Stimulated activated naive CD4-positive, alpha-beta T cell (primary cell): ENCODE data around the gene NDUFA8.
A peak's percentile ranks its signal among the peaks of the same experiment; 100 is the strongest.

Source experiments
- DNase-seq, 6 experiments: peaks; one replicate each; lab custom pipeline; 2025; lab: John Stamatoyannopoulos, UW

NDUFA8 gene

DNA sequence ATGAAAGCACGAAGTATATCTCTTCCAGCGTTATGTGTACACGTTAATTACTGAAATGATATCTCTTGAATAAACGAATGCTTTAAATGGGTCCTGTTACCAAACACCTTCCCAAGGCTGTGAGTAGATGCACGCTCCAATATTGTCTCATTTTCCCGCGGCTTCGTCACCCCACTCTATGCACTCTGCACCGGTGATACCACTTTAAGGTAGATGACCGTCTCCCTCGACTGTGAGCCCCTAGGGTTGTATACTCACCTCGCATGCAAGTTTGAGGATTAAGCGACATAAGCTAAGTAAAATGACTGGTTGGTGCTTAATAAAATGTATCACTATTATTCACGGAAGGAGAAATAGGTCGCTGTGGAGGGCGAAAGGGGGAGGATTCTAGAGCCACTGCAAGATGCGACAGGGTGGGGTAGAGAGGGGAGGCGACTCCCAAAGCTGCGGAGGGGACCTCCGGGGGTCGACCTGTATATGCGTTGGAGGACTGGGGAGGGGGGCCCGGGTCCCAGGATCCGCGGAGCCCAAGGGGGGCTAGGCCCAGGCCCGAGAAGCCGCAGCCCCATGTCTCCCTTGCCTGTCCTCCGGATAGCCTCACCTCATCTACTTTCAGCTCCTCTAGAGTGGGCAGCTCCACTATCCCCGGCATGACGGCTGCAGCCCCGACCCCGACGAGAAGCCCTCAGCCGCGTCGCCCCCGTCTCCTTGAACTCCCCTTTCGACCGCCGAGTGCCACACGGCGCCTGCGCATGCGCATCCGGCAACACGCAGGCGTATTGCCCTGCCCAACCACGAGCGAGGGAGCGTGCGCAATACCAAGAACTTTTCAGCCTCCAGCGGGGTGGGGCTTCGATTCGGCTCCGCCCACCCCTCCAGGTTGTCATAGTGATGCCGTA is at the start of gene NDUFA8, which contains the start of gene MORN5:
Gene NDUFA8, minus strand, starts transcription at position 754 of the 899 bp plus-strand sequence. Its CDS starts 102 bp downstream, at position 652.
Gene MORN5, plus strand, starts transcription at position 883 of the 899 bp plus-strand sequence. CDS start 65 bp downstream, outside the sequence.
- peak; percentile 92 to 96 (median 96) for DNase-seq

- no peak for DNase-seq
These were observed 47.5 kb upstream of the NDUFA8 start for GRCh38 chr9:122207096-122207495.

DNA sequence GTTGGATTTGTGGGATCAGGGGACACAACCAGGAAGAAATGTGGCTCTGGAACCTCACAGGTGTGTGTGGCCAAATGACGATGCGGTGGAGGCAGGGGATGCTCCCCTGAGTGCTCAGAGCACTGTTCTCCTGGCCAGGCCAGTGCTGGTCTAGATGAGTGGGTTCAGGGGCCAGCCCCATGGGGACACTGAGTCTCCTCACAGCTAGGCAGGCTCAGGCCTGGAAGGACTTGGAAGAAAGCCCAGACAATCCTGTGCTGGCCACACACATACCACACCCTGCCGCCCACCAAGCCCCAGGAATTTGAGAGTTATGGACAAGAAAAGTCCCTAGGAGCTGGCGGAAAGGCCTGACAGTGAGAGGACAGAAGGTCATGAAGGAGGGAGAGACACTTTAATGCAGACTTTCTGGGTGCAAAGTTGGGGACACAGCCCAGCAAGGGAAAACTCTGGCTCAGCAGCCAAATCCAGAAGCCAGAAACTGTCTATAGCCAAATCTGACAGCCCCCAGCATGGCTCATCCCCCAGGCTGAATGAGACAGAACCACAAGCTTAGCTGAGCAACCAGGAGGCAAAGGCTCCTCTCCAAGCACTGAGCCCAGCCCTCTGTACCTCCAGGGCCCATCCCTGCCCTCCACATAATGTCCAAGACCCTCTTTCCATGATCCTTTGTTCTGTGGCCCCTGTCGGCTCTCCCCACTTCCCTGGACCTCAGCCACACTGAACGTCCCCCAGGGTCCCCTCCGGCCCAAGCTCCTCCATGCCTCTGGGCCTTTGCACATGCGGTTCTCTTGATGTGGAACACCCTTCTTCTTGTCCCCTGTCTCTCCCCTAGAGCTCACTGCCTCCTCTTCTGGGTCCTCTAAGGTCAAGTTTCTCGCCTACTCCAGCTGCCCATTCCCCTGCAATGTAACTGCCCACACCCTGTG is 46.8 kb upstream of the NDUFA8 start:
- no peak for DNase-seq

DNA sequence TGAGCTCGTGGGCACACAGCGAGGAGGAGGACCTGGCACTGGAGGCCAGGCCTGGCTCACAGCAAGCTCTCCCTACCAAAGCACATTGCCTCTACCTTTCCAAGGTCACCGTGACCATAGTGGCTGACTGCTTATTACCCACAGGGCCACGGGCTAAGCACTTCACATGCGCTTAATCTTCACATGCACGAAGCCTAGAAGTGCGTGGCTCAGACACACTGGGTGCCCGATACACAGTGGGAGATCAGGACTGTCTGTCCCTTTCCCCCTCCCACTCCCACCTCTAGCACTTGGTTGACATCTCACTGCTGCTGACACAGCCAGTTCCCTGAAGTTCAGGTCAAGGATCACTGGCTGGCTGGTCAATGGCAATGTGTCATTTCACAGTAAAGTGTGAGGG is 45.6 kb upstream of the NDUFA8 start:
- no peak for DNase-seq

DNA sequence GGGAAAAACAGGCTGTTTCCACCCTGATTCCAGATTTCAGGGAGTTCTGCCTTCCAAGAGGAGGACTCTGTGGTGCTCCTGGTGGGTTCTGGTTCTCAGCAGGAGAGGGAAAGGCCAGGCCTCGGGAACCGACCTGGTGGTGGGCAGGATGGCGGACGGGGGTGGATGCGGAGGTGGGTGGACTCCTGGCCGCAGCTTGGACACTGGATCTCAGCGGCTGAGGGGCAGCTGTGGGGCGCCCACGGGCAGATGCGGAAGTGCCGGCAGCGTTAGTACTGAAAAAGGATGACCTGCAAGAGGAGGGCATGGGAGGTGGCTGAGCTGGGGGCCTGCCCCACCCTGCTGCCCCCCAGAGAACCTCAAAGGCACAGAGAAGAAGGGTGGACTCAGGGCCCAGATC is 44.9 kb upstream of the NDUFA8 start:
- DNase-seq, result no peak

DNA sequence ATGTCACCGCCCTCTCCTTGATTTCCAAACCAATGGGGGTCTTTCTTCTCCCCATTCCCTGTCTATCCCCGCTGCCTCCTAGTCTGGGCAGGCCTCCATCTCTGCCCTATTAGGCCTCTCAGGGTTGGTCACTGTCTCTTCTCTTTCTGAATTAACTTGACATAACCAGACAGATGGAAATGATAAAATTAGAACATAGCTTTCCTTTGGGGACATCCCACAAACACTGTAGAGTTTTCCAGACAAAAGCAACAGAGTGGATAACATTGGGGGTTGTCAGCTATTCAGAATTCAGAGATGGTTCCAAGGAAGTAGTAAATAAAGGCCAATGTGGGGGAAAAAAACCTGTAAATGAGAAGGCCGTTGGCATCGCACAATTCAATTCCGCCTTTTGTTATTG is 44.5 kb upstream of the NDUFA8 start:
- DNase-seq, result no peak

- no peak for DNase-seq
These were observed 42.5 kb upstream of the NDUFA8 start for GRCh38 chr9:122202111-122202510.

DNA sequence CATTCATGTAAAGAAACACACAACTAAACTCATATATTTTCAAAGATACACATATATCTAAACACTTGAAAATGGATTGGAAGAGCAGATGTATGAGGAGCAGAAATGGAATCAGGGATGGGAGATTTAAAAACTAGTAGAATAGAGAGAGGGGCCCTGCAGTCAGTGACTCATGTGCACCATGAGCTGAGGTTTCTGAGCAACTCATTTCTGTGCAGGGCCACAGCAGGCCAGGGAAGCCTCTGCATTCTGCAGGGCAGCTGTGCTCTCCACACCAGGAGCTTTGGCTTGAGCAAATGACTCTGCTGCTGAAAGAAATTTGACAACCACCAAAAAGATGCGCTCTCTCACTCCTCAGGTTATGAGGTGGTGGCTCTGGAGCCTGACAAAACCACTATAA is 42.1 kb upstream of the NDUFA8 start:
- DNase-seq, result no peak

DNA sequence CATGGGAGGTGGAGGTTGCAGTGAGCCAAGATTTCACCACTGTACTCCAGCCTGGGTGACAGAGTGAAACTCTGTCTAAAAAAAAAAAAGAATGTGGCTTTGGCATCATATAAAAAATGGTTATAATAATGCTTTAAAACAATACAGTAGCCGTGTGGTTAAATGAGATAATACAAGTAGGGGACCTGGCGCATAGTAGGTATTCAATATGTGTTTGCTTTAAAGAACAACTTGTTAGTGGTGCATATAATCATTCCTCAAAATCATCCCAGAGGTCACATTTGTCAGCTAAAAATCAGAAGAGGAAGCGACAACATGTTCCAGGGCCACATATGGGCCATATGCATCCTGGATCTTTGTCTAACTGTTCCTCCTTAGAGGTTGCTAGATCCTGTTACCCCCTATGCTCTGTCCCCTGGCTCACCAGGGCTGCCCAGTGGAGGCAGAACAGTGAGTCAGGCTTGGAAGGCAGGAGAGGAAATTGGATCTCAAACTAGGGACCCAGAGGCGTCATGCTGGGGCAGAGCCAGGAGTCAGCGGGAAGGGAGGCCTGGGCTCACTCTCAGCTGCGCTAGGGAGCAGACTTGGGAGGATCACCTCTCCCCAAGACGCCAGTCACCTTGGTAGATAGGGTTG is 41.5 kb upstream of the NDUFA8 start:
- no peak for DNase-seq

GRCh38 chr9:122197882-122198281 is 38.3 kb upstream of the NDUFA8 start:
- DNase-seq, result no peak

DNA sequence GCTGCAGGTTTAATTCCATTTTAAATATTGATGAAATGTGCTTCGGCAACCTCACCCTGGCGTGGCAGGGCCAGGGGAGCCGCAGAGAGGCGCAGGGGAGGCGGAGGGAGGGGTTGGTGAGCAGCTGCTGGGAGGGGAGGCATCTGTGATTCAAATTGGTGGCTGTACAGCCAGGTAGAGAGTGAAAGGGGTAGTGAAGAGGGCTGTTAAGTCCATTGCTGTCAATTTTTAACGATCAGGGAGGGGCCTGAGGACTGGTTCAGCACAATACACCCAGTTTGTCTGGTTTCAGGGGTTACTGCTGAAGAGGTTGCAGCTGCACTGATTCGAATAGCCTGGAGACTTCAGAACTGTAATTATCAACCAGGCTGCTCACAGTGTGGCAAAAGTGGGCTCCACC is 37.8 kb upstream of the NDUFA8 start:
- no peak for DNase-seq

DNA sequence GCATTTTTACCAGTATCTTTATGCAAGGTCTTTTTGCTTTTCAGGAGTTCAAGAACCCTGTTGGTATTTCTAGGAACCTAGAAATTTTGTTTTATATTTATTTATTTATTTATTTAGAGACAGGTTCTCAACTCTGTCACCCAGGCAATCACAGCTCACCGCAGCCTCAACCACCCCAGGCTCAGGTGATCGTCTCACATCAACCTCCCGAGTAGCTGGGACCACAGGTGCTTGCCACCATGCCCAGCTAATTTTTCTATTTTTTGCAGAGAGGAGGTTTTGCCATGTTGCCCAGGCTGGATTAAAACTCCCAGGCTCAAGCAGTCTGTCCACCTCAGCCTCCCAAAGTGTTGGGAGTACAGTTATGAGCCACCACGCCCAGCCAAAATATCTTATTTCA is 36.3 kb upstream of the NDUFA8 start:
- DNase-seq, result no peak

DNA sequence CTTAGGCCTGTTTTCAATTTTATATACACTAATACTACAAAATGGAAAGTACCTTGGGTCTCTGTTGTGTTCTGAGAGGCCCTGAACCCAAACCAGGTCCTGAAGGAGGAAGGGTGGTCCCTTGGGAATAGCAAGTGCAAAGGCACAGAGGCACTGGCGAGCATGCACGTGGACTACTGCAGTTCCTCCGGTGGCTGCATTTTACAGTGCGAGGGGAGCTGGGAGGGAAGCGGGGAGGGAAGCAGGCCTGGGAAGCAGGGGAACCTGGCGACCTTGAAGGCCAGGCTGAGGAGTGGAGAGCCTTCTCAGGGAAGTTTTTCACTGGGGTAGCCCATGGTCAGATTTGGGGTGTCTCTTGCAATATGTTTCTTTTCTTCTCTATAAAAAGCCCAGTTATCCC is 34.1 kb upstream of the NDUFA8 start:
- DNase-seq, result no peak

DNA sequence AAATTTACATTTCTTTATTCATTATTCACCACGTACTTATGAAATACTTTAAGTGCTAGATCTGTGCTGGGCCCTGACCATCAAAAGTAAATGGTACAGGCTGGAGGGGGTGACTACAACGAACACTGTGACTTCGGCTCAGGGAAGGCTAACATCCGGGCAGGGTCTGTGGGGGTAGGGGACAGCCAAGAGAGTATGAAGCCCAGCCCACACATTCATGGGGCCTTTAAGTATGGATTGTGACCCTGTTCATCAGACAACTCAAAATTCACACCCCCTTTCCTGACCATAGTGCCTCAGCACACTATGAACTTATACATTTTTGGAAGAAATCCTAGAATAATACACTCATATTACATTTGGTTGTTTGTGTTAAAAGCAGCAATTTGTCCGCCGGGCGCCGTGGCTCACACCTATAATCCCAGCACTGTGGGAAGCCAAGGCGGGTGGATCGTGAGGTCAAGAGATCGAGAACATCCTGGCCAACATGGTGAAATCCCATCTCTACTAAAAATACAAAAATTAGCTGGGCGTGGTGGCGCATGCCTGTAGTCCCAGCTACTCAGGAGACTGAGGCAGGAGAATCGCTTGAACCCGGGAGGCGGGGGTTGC is 33.4 kb upstream of the NDUFA8 start:
- DNase-seq, result no peak

- DNase-seq, result no peak
These were observed 32.8 kb upstream of the NDUFA8 start for GRCh38 chr9:122192261-122192875.

DNA sequence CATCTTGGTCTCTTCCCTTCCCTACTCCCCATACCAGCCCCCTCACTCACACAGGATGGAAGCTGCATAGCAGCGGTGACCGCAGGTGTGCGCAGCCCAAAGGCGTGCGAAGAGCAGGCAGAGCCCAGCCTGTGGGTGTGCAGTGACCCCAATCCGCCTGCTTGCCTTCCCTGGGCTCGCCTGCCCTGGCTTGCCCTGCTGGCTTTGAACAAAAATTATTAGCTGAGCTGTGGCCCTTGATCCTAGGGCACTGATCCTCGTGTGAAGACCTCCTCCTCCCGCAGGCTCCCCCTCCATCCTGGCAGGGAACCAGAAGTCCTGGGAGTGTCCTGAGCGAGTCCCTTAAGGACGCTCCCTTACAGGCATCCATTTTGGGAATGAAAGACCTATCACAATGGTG is 32.0 kb upstream of the NDUFA8 start:
- no peak for DNase-seq

DNA sequence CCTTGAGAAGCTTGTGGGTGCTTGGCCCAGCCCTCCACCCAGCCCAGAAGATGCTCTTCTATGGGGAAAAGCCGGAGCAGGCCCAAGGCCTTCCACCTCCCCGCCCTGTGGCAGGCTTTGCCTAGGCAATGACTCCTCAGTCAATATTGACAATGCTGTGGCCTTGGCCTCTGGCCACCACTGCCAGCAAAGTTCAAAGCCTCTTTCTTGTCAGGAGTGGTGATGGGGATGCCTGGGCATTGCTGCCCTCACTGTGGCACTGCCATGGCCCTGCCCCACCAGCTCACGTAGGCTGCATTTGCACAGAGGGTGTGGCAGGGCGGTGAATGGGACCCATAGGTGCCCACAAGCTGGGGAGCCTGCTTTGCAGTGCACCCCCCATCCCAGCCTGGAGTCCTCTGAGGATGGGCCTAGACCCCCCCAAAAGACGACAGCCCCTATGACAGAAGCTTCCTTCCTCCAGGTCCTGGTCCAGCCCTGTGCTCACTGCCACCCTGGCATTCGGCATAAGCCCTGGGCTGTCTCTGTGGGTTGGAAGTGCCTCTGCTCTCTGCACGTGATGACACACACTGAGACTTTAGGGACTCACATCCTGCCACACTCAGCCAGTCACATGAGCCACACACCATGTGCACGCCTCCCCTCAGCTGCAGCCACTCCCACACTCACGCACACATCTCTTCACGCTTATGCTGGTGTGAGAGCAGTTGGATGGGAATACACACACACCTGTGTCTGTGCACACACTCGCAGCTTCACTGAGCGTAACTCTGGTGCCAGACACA is 31.2 kb upstream of the NDUFA8 start:
- DNase-seq, result no peak

- DNase-seq, result no peak
These were observed 28.8 kb upstream of the NDUFA8 start for GRCh38 chr9:122188369-122188768.

GRCh38 chr9:122186777-122187470 is 27.3 kb upstream of the NDUFA8 start:
- DNase-seq, result no peak

DNA sequence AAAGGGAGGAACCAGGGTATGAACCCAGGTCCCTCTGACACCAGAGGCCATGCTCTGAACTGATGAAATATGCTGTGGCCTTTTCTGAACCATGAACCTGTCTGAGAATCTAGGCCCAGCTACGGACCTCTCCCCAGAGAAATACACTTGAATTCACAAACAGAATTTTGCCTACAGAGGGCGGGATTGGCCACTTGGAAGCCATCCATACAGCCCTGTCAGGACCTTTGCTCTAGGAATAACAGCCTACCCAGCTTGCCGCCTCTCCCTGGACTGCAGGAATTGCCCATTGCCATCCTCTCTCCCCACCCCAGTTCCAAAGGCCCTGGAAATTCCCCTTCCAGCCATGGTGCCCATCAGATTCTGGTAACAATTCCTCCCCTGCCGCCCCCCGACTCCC is 26.7 kb upstream of the NDUFA8 start:
- no peak for DNase-seq
